HCT116 (cell line): ENCODE measurements around the gene NAP1L1. TPM values are rescaled to one million over a fixed set of nuclear protein-coding genes. Genes with fewer than 3 reads are reported as not detected.

Source experiments
- ATAC-seq: fragments of 200-7000 bp; cut with Tn5 transposase; 2 replicates; pipeline ENCODE4 v1.9.1; 2020; ENCODE audit warnings: mild to moderate bottlenecking, moderate library complexity
- BruUV-seq: library from RNA; stranded (reverse); fragments of 400-500 nt; replicated peaks from 2 replicates; lab custom pipeline; 2021; lab: Mats Ljungman, UMichigan
- CTCF ChIA-PET: fragments of 300-600 bp; sonication (Branson Sonifier 250); formaldehyde crosslinking; loops from one replicate; lab custom pipeline; 2021; ENCODE audit warnings: antibody characterized with exemption; lab: Charles Lee
- POLR2A ChIA-PET: fragments of 300-600, 350-600 bp; sonication (Branson Sonifier 250); formaldehyde crosslinking; loops from one replicate; lab custom pipeline; 2021; ENCODE audit warnings: antibody characterized with exemption; lab: Charles Lee
- RAD21 ChIA-PET, 2 experiments: fragments of 300-600 bp; sonication (Branson Sonifier 250); formaldehyde crosslinking; loops; one replicate each; lab custom pipeline; 2023; ENCODE audit warnings: low total read pairs in 2 of 2; ENCODE audit not compliant: uncharacterized antibody in 2 of 2, unreplicated experiment in 2 of 2, low non-redundant PET in 1 of 2; lab: Charles Lee
- DNase-seq: peaks from one replicate; pipeline ENCODE4 v3.0.0-alpha.2; 2010; ENCODE audit warnings: low read depth, low spot score
- H2AFZ ChIP-seq: fragments of 200-600 bp; shearing (Covaris generic), sonication (generic); 2 replicates; pipeline ENCODE4 v1.6.1; 2017; ENCODE audit warnings: low read depth, mixed run types, mixed read lengths, antibody characterized with exemption, low read length; ENCODE audit not compliant: poor library complexity, severe bottlenecking
- H3K27ac ChIP-seq: 2 replicates; pipeline ENCODE4 v1.5.1; 2012; ENCODE audit warnings: low read depth, low read length
- H3K27me3 ChIP-seq: fragments of 200-600 bp; sonication (generic); 2 replicates; pipeline ENCODE4 v1.6.1; 2016; ENCODE audit warnings: mixed run types, low read length, mixed read lengths; ENCODE audit not compliant: insufficient read depth
- H3K36me3 ChIP-seq, 2 experiments: fragments of 200-500 bp in 1 of 2; fragments of 200-600 bp in 1 of 2; sonication (Bioruptor generic) in 1 of 2; sonication (generic) in 1 of 2; 2 replicates each; pipeline versions ENCODE4 v1.5.1 to v1.6.1; 2014 to 2016; ENCODE audit warnings: low read length in 2 of 2, inconsistent platforms in 1 of 2, mixed read lengths in 1 of 2, mixed run types in 1 of 2; ENCODE audit not compliant: insufficient read depth in 2 of 2, control insufficient read depth in 1 of 2
- H3K4me1 ChIP-seq, 2 experiments: fragments of 200-600 bp in 1 of 2; sonication (generic) in 1 of 2; 2 replicates each; pipeline versions ENCODE4 v1.5.1 to v1.6.1; 2012 to 2017; ENCODE audit warnings: low read length in 2 of 2, inconsistent platforms in 1 of 2, mild to moderate bottlenecking in 1 of 2, mixed read lengths in 1 of 2, mixed run types in 1 of 2, moderate library complexity in 1 of 2; ENCODE audit not compliant: insufficient read depth in 2 of 2, control insufficient read depth in 1 of 2
- H3K4me2 ChIP-seq: fragments of 200-600 bp; sonication (generic); 2 replicates; pipeline ENCODE4 v1.6.1; 2017; ENCODE audit warnings: mixed run types, low read length, mixed read lengths
- H3K4me3 ChIP-seq, 2 experiments: fragments of 200-600 bp in 1 of 2; sonication (generic) in 1 of 2; replicated peaks in 1 of 2; 2 replicates each; pipeline ENCODE4 v1.5.1; 2011 to 2016; ENCODE audit warnings: low read length in 2 of 2, control low read depth in 1 of 2, low read depth in 1 of 2, mild to moderate bottlenecking in 1 of 2, mixed read lengths in 1 of 2, mixed run types in 1 of 2
- H3K79me2 ChIP-seq: fragments of 200-600 bp; sonication (generic); 2 replicates; pipeline ENCODE4 v1.6.1; 2017; ENCODE audit warnings: mild to moderate bottlenecking, mixed run types, low read length, moderate library complexity, mixed read lengths; ENCODE audit not compliant: insufficient read depth
- H3K9ac ChIP-seq: fragments of 200-600 bp; sonication (generic); 2 replicates; pipeline ENCODE4 v1.6.1; 2016; ENCODE audit warnings: low read length, mixed read lengths
- H3K9me2 ChIP-seq: fragments of 200-600 bp; sonication (generic), shearing (Covaris generic); 2 replicates; pipeline ENCODE4 v1.6.1; 2017; ENCODE audit warnings: mixed run types, mild to moderate bottlenecking, moderate library complexity; ENCODE audit not compliant: insufficient read depth
- H3K9me3 ChIP-seq, 2 experiments: fragments of 200-500 bp in 1 of 2; fragments of 200-600 bp in 1 of 2; sonication (Bioruptor generic) in 1 of 2; sonication (generic) in 1 of 2; 2 replicates each; pipeline ENCODE4 v1.6.1; 2014 to 2017; ENCODE audit warnings: low read length in 2 of 2, mixed read lengths in 2 of 2, inconsistent platforms in 1 of 2, low read depth in 1 of 2, mild to moderate bottlenecking in 1 of 2, mixed run types in 1 of 2, moderate library complexity in 1 of 2; ENCODE audit not compliant: control insufficient read depth in 1 of 2, insufficient read depth in 1 of 2
- H4K20me1 ChIP-seq: fragments of 200-600 bp; sonication (generic), shearing (Covaris generic); 2 replicates; pipeline ENCODE4 v1.6.1; 2017; ENCODE audit warnings: mixed run types, mild to moderate bottlenecking, moderate library complexity; ENCODE audit not compliant: insufficient read depth
- CBX3 ChIP-seq: IDR thresholded peaks from 2 replicates; pipeline ENCODE4 v1.6.1; 2012; ENCODE audit warnings: low read depth
- ELF1 ChIP-seq: IDR thresholded peaks from 2 replicates; pipeline ENCODE4 v1.6.1; 2012; ENCODE audit warnings: low read depth, borderline replicate concordance
- EZH2phosphoT487 ChIP-seq: fragments of 200-600 bp; IDR thresholded peaks from 2 replicates; pipeline ENCODE4 v1.6.1; 2018; ENCODE audit warnings: antibody characterized with exemption, borderline replicate concordance
- FOSL1 ChIP-seq: IDR thresholded peaks from 2 replicates; pipeline ENCODE4 v1.6.1; 2012; ENCODE audit warnings: low read depth
- JUND ChIP-seq: IDR thresholded peaks from 2 replicates; pipeline ENCODE4 v1.6.1; 2012
- POLR2A ChIP-seq: IDR thresholded peaks from 2 replicates; pipeline ENCODE4 v1.7.0; 2011; ENCODE audit warnings: borderline replicate concordance; ENCODE audit not compliant: insufficient read depth, insufficient read length; ENCODE audit errors: extremely low read depth
- POLR2AphosphoS5 ChIP-seq: IDR thresholded peaks from 2 replicates; pipeline ENCODE4 v1.6.1; 2011; ENCODE audit warnings: mild to moderate bottlenecking, low read depth, low read length, moderate library complexity
- RAD21 ChIP-seq: IDR thresholded peaks from 2 replicates; pipeline ENCODE4 v1.6.1; 2012; ENCODE audit warnings: low read depth, mild to moderate bottlenecking
- SIN3A ChIP-seq: IDR thresholded peaks from 2 replicates; pipeline ENCODE4 v1.6.1; 2012; ENCODE audit warnings: low read depth
- SRF ChIP-seq: IDR thresholded peaks from 2 replicates; pipeline ENCODE4 v1.6.1; 2012; ENCODE audit warnings: low read depth
- TCF7L2 ChIP-seq: IDR thresholded peaks from 2 replicates; pipeline ENCODE4 v1.7.0; 2011; ENCODE audit warnings: borderline replicate concordance, inconsistent platforms; ENCODE audit not compliant: insufficient read depth, insufficient read length; ENCODE audit errors: extremely low read depth
- YY1 ChIP-seq: IDR thresholded peaks from 2 replicates; pipeline ENCODE4 v1.6.1; 2011; ENCODE audit warnings: low read length, low read depth, moderate library complexity, mild to moderate bottlenecking; ENCODE audit not compliant: insufficient replicate concordance; ENCODE audit errors: extremely low read depth
- ZNF274 ChIP-seq: fragments of 200-500 bp; sonication (Bioruptor generic); IDR thresholded peaks from 2 replicates; pipeline ENCODE4 v1.6.1; 2014; ENCODE audit warnings: mild to moderate bottlenecking, low read depth, low read length, inconsistent platforms
- intact Hi-C: fragments of 100-400 bp; cut with micrococcal nuclease; formaldehyde crosslinking; loops from 2 replicates; pipeline ENCODE4 v1.10.0; 2022
- total RNA-seq: library from RNA; stranded (reverse); gene quantifications from one replicate; pipeline ENCODE4 v1.2.1, GENCODE V29; 2021; ENCODE audit not compliant: unreplicated experiment
- TF ChIP-seq, protein P1 (sequence below): IDR thresholded peaks from 2 replicates; pipeline ENCODE4 v1.6.1; 2012
- TF ChIP-seq, protein P2 (sequence below): IDR thresholded peaks from 2 replicates; pipeline ENCODE4 v1.6.1; 2012
- TF ChIP-seq, protein P3 (sequence below): IDR thresholded peaks from 2 replicates; pipeline ENCODE4 v1.6.1; 2011; ENCODE audit warnings: mild to moderate bottlenecking, low read length, moderate library complexity; ENCODE audit not compliant: insufficient replicate concordance; ENCODE audit errors: extremely low read depth
- TF ChIP-seq, protein P4 (sequence below): IDR thresholded peaks from 2 replicates; pipeline ENCODE4 v1.6.1; 2012; ENCODE audit warnings: low read depth

Gene NAP1L1
- total RNA-seq, 1 experiment from 2014 or later = 531 TPM

- CTCF ChIA-PET = no interaction called here
- POLR2A ChIA-PET = no interaction called here
- no peak for DNase-seq
- Histone ChIP-seq H3K4me3 (no peak overlapping the region), H3K27ac (no peak overlapping the region), H3K4me2 (no peak overlapping the region), H3K4me1 (no peaks in the 10 kb centered on the region), H3K27me3 (no peaks in the 10 kb centered on the region), H3K79me2 (peaks cover 99% of the 10 kb centered on the region), H3K9ac (no peak overlapping the region), H2AFZ (no peak overlapping the region), H3K9me3 (no peaks in the 10 kb centered on the region), H3K9me2 (no peaks in the 10 kb centered on the region), H3K36me3 (peaks cover 11 to 73% of the 10 kb centered on the region in 2 experiments), H4K20me1 (peaks cover 27% of the 10 kb centered on the region)
- TF ChIP-seq SRF (no peak), SIN3A (no peak), JUND (no peak), POLR2A (no peak), TCF7L2 (no peak), YY1 (no peak), FOSL1 (no peak), RAD21 (no peak), ELF1 (no peak), ZNF274 (no peak), EZH2phosphoT487 (no peak), CBX3 (no peak), POLR2AphosphoS5 (no peak)
- TF ChIP-seq, protein P1, sequence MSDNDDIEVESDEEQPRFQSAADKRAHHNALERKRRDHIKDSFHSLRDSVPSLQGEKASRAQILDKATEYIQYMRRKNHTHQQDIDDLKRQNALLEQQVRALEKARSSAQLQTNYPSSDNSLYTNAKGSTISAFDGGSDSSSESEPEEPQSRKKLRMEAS = no peak
- TF ChIP-seq, protein P2, sequence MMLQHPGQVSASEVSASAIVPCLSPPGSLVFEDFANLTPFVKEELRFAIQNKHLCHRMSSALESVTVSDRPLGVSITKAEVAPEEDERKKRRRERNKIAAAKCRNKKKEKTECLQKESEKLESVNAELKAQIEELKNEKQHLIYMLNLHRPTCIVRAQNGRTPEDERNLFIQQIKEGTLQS = no peak
- TF ChIP-seq, protein P3, sequence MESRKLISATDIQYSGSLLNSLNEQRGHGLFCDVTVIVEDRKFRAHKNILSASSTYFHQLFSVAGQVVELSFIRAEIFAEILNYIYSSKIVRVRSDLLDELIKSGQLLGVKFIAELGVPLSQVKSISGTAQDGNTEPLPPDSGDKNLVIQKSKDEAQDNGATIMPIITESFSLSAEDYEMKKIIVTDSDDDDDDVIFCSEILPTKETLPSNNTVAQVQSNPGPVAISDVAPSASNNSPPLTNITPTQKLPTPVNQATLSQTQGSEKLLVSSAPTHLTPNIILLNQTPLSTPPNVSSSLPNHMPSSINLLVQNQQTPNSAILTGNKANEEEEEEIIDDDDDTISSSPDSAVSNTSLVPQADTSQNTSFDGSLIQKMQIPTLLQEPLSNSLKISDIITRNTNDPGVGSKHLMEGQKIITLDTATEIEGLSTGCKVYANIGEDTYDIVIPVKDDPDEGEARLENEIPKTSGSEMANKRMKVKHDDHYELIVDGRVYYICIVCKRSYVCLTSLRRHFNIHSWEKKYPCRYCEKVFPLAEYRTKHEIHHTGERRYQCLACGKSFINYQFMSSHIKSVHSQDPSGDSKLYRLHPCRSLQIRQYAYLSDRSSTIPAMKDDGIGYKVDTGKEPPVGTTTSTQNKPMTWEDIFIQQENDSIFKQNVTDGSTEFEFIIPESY = no peak
- TF ChIP-seq, protein P4, sequence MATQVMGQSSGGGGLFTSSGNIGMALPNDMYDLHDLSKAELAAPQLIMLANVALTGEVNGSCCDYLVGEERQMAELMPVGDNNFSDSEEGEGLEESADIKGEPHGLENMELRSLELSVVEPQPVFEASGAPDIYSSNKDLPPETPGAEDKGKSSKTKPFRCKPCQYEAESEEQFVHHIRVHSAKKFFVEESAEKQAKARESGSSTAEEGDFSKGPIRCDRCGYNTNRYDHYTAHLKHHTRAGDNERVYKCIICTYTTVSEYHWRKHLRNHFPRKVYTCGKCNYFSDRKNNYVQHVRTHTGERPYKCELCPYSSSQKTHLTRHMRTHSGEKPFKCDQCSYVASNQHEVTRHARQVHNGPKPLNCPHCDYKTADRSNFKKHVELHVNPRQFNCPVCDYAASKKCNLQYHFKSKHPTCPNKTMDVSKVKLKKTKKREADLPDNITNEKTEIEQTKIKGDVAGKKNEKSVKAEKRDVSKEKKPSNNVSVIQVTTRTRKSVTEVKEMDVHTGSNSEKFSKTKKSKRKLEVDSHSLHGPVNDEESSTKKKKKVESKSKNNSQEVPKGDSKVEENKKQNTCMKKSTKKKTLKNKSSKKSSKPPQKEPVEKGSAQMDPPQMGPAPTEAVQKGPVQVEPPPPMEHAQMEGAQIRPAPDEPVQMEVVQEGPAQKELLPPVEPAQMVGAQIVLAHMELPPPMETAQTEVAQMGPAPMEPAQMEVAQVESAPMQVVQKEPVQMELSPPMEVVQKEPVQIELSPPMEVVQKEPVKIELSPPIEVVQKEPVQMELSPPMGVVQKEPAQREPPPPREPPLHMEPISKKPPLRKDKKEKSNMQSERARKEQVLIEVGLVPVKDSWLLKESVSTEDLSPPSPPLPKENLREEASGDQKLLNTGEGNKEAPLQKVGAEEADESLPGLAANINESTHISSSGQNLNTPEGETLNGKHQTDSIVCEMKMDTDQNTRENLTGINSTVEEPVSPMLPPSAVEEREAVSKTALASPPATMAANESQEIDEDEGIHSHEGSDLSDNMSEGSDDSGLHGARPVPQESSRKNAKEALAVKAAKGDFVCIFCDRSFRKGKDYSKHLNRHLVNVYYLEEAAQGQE = no peak
- RAD21 ChIA-PET = no interaction called here
- ATAC-seq = no peak
- BruUV-seq = no TSS peak
- intact Hi-C loops = no loop called here
These were observed 15.1 kb downstream of the NAP1L1 start for GRCh38 chr12:76069339-76069738.
